MM.1S (cell line): Measurements from ENCODE around the gene FMN1.

ENCODE experiments used
- DNase-seq: peaks from one replicate; pipeline ENCODE4 v3.0.0-alpha.2; 2015
- H2AFZ ChIP-seq: fragments of 300-600 bp; sonication (generic); 2 replicates; pipeline ENCODE4 v1.6.0; 2016; ENCODE audit warnings: antibody characterized with exemption, low read length
- H3F3A ChIP-seq: fragments of 300-600 bp; sonication (generic); 2 replicates; pipeline ENCODE4 v1.6.1; 2016; ENCODE audit warnings: mild to moderate bottlenecking, antibody characterized with exemption, low read length, moderate library complexity, mixed read lengths; ENCODE audit not compliant: insufficient read depth
- H3K27ac ChIP-seq: fragments of 300-600 bp; sonication (generic); 2 replicates; pipeline ENCODE4 v1.5.1; 2016; ENCODE audit warnings: mild to moderate bottlenecking, low read length
- H3K27me3 ChIP-seq: fragments of 300-600 bp; sonication (generic); replicated peaks from 2 replicates; pipeline ENCODE4 v1.6.0; 2016; ENCODE audit warnings: low read length; ENCODE audit not compliant: insufficient read depth
- H3K36me3 ChIP-seq: fragments of 300-600 bp; sonication (generic); replicated peaks from 2 replicates; pipeline ENCODE4 v1.6.1; 2016; ENCODE audit warnings: mild to moderate bottlenecking, low read length, mixed read lengths; ENCODE audit not compliant: insufficient read depth
- H3K4me1 ChIP-seq: fragments of 300-600 bp; sonication (generic); 2 replicates; pipeline ENCODE4 v1.6.1; 2016; ENCODE audit warnings: low read length, mixed read lengths
- H3K4me2 ChIP-seq: fragments of 300-600 bp; sonication (generic); 2 replicates; pipeline ENCODE4 v1.6.0; 2016; ENCODE audit warnings: low read depth, low read length
- H3K4me3 ChIP-seq: fragments of 300-600 bp; sonication (generic); 2 replicates; pipeline ENCODE4 v1.5.1; 2016; ENCODE audit warnings: low read length, mixed read lengths
- H3K79me2 ChIP-seq: fragments of 300-600 bp; sonication (generic); 2 replicates; pipeline ENCODE4 v1.6.1; 2016; ENCODE audit warnings: mixed run types, low read length, mixed read lengths
- H3K9ac ChIP-seq: fragments of 300-600 bp; sonication (generic); 2 replicates; pipeline ENCODE4 v1.6.1; 2016; ENCODE audit warnings: low read length, mixed read lengths
- H3K9me2 ChIP-seq: fragments of 300-600 bp; sonication (generic); replicated peaks from 2 replicates; pipeline ENCODE4 v1.6.1; 2016; ENCODE audit warnings: mild to moderate bottlenecking, low read length, mixed read lengths; ENCODE audit not compliant: insufficient read depth
- H3K9me3 ChIP-seq: fragments of 300-600 bp; sonication (generic); replicated peaks from 2 replicates; pipeline ENCODE4 v1.6.1; 2016; ENCODE audit warnings: mild to moderate bottlenecking, low read length, mixed read lengths; ENCODE audit not compliant: insufficient read depth
- H4K20me1 ChIP-seq: fragments of 300-600 bp; sonication (generic); 2 replicates; pipeline ENCODE4 v1.6.1; 2016; ENCODE audit warnings: mild to moderate bottlenecking, low read length, moderate library complexity, mixed read lengths; ENCODE audit not compliant: insufficient read depth
- EZH2 ChIP-seq: fragments of 300-600 bp; sonication (generic); optimal IDR thresholded peaks from 2 replicates; pipeline ENCODE3; 2017; ENCODE audit warnings: low read depth, mild to moderate bottlenecking, antibody characterized with exemption, low read length, mixed read lengths
- EZH2phosphoT487 ChIP-seq: fragments of 300-600 bp; sonication (generic); IDR thresholded peaks from 2 replicates; pipeline ENCODE4 v1.6.1; 2018; ENCODE audit warnings: antibody characterized with exemption, low read length
- TF ChIP-seq, protein P1 (sequence below): fragments of 300-600 bp; sonication (generic); IDR thresholded peaks from 2 replicates; pipeline ENCODE4 v1.5.1; 2016; ENCODE audit warnings: antibody characterized with exemption, low read length, mixed read lengths

The FMN1 gene

DNA sequence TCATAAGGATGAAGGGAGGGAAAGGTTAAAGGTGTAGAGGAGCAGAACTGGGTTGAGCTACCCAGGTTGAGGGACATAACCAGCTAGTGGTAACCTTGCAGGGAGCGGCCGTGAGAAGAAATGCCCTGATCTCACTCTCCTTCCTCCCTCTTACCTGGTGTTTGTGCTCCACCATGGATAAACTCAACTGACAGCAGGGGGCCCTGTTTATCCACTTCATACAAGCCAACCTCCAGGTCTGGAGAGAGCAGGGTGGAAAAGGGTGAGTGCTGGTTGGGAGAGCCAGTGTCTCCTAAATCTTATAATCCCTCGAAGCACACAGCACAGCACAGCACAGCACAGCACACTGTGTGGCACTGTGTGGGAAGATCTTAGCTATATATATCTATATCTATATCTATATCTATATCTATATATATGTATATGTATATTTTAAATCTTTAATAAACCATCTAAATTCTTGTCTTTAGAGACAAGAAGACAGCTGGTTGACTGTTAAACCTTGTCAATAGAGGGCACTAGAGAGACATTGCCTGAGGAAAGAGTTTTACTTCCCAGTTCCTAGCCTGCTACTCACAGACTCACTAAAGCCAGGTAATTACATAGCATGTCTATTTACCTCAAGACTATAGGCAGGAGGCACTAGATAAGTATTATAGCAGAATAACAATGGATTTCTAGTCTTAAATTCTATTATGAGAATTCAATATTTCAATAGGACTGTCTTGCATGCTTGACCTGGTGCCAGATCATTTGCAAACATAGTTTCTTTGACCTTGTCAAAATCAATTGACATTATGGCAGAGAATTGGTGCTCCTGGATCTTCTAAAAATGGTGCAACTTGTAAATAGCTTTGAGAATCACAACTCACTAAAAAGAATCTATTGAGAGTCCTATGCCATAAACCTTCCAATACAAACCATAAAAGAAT, 21.7 kb upstream of the FMN1 start:
- H3F3A ChIP-seq, result no peaks in the 10 kb centered on the region
- H3K79me2 ChIP-seq, result no peaks in the 10 kb centered on the region
- no peak overlapping the region for H3K9ac ChIP-seq
- no peaks in the 10 kb centered on the region for H3K9me2 ChIP-seq
- H3K4me2 ChIP-seq, result no peak overlapping the region
- no peak overlapping the region for H2AFZ ChIP-seq
- H3K27me3 ChIP-seq, result peaks cover 5% of the 10 kb centered on the region; the same call in 1 of the 2 replicates
- TF ChIP-seq, protein P1, sequence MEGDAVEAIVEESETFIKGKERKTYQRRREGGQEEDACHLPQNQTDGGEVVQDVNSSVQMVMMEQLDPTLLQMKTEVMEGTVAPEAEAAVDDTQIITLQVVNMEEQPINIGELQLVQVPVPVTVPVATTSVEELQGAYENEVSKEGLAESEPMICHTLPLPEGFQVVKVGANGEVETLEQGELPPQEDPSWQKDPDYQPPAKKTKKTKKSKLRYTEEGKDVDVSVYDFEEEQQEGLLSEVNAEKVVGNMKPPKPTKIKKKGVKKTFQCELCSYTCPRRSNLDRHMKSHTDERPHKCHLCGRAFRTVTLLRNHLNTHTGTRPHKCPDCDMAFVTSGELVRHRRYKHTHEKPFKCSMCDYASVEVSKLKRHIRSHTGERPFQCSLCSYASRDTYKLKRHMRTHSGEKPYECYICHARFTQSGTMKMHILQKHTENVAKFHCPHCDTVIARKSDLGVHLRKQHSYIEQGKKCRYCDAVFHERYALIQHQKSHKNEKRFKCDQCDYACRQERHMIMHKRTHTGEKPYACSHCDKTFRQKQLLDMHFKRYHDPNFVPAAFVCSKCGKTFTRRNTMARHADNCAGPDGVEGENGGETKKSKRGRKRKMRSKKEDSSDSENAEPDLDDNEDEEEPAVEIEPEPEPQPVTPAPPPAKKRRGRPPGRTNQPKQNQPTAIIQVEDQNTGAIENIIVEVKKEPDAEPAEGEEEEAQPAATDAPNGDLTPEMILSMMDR, result peak; percentile 57
- TF ChIP-seq EZH2, result no peak
- no peak for TF ChIP-seq EZH2phosphoT487
- H3K9me3 ChIP-seq, result no peaks in the 10 kb centered on the region
- H3K4me3 ChIP-seq, result no peak overlapping the region
- H3K4me1 ChIP-seq, result no peaks in the 10 kb centered on the region
- H4K20me1 ChIP-seq, result no peaks in the 10 kb centered on the region
- no peak overlapping the region for H3K27ac ChIP-seq
- no peaks in the 10 kb centered on the region for H3K36me3 ChIP-seq
- DNase-seq, result peak; percentile 46

DNA sequence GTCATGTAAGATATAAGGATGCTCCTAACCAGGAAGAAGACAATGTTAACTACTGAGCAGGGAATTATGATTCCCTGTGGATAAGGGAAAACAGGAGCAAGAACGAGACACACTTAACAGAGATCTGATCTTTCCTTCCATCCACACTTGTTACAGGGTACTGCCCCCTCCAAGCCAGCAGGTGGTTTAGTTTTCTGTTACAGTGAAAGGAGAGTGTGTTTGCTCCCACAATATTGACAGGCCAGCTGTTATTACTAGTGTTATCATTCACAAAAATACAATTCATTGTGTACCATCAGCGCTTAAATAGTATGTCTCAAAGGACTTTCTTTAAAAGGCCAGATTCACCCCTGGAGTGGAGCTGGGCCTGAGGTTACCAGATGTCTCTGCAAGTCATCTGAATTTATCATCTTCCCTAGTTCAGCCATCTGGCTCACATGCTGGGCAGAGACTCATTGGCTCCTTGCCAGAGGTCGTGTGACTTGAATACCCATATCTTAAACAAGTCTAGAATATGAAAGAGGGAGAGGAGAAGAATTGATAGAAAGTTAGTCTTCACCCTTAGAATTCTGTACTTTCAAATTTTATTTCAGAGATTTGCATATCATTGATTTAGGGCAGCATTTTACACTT, 16.8 kb upstream of the FMN1 start:
- H3K9ac ChIP-seq, result no peak overlapping the region
- H3K27ac ChIP-seq, result no peak overlapping the region
- peaks cover 35% of the 10 kb centered on the region; the same call in 1 of the 2 replicates for H3K27me3 ChIP-seq
- H3K4me1 ChIP-seq, result no peaks in the 10 kb centered on the region
- H3K4me2 ChIP-seq, result no peak overlapping the region
- no peaks in the 10 kb centered on the region for H3K9me3 ChIP-seq
- H3K36me3 ChIP-seq, result no peaks in the 10 kb centered on the region
- H3K4me3 ChIP-seq, result no peak overlapping the region
- H2AFZ ChIP-seq, result no peak overlapping the region
- no peaks in the 10 kb centered on the region for H3F3A ChIP-seq
- peak; percentile 39 for DNase-seq
- TF ChIP-seq, protein P1, result no peak
- no peak for TF ChIP-seq EZH2
- TF ChIP-seq EZH2phosphoT487, result no peak
- no peaks in the 10 kb centered on the region for H3K79me2 ChIP-seq
- no peaks in the 10 kb centered on the region for H3K9me2 ChIP-seq
- H4K20me1 ChIP-seq, result no peaks in the 10 kb centered on the region

DNA sequence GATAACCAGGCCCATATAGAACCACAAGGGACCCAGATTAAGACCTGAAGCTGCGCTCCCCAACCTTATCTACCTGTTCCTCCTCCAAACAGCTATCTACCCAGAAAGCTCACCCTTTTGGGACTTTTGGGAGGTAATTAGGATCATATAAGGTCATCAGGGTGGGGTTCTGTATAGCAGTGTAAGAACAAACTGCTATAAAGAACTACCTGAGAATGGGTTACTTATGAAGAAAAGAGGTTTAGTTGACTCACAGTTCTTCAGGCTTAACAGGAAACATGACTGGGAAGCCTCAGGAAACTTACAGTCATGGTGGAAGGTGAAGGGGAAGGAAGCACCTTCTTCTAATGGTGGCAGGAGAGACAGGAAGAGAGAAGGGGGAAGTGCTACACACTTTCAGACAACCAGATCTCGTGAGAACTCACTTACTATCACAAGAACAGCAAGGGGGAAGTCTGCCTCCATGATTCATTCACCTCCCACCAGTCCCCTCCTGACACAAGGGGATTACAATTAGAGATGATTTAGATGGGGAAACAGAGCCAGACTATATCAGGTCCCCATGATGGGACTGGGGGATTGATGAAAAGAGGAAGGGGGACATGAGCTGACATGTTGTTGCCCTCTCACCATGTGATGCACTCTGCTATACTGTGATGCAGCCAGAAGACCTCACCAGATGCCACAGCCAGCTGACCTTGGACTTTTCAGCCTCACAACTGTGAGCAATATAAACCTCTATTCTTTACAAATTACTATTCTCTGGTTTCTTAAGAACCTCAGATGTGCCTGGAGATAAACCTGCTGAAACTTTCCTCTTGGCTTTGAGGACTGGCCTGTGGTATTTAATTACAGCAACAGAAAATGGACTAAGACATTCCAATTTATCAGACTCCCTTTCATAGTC, 15.3 kb upstream of the FMN1 start:
- DNase-seq, result no peak
- H3K27ac ChIP-seq, result no peak overlapping the region
- no peaks in the 10 kb centered on the region for H4K20me1 ChIP-seq
- H3F3A ChIP-seq, result no peaks in the 10 kb centered on the region
- H3K4me2 ChIP-seq, result no peak overlapping the region
- no peaks in the 10 kb centered on the region for H3K4me1 ChIP-seq
- no peaks in the 10 kb centered on the region for H3K36me3 ChIP-seq
- no peaks in the 10 kb centered on the region for H3K79me2 ChIP-seq
- H3K9me2 ChIP-seq, result no peaks in the 10 kb centered on the region
- H3K9ac ChIP-seq, result no peak overlapping the region
- H3K4me3 ChIP-seq, result no peak overlapping the region
- H3K27me3 ChIP-seq, result peaks cover 47% of the 10 kb centered on the region
- no peak overlapping the region for H2AFZ ChIP-seq
- no peaks in the 10 kb centered on the region for H3K9me3 ChIP-seq
- TF ChIP-seq EZH2phosphoT487 (no peak), EZH2 (no peak)
- TF ChIP-seq, protein P1, result no peak
